ENCODE results near the gene IL36B.

GRCh38 chr2:113050921-113051895 lies 1.5 kb downstream of the IL36B start:
- TF ChIP-seq CTCF (IDR thresholded peaks at IDR 0.05; ENCODE audit: insufficient read depth, low read depth, low read length) (no peak), EZH2 (IDR thresholded peaks at IDR 0.05; ENCODE audit: insufficient read depth, low read length) (no peak)

All from astrocyte (in vitro differentiated cells and primary cell).